Stimulated activated CD8-positive, alpha-beta memory T cell treated with anti-CD3 and anti-CD28 coated beads, Interleukin-15, amount 100 ng/mL, for 4 hours (primary cell): ENCODE data around the gene NOTCH4.
A peak's percentile ranks its signal among the peaks of the same experiment; 100 is the strongest.
"Not testable (repeated sequence)": the region's sequence is repeated elsewhere in the genome, so short reads cannot be mapped to it uniquely, and the experiment has no call there.

Source experiments
- DNase-seq, 2 donors: peaks; one replicate each; pipeline ENCODE4 v3.0.0-alpha.2; 2020; ENCODE audit warnings: low read depth in 2 of 2

Gene NOTCH4

DNA sequence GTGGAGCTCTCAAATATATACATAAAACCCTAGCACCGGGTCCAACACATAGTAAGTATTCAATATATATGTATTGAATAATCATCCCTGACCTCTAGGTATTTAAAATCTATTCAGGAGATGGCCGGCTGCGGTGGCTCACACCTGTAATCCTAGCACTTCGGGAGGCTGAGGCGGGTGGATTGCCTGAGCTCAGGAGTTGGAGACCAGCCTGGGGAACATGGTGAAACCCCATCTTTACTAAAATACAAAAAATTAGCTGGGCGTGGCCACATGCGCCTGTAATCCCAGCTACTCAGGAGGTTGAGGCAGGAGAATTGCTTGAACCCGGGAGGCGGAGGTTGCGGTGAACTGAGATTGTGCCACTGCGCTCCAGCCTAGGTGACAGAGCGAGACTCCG lies 30.8 kb downstream of the NOTCH4 start:
- DNase-seq = not testable (repeated sequence)

DNA sequence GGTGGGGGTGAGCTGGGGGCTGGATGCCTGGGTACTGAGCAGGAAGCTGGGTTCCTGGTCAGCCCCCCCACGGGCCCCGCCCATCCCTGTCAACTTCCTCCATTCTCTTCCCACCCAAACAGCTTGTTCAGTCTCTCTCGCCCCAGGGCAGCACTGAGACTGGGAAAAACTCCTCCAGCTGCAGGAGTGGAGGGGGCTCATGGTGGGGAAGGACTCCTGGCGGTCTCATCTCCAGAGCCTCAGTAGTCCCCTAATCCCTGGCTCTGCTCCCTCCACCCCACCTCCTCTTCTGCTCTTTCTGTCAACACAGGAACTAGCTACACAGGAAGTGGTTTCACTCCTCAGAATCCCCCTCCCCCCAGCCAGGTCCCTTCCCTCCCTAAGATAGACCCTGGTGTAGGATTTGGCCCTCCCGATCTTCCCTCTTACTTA lies 31.2 kb downstream of the NOTCH4 start, which contains the start of gene GPSM3:
GPSM3 (minus strand) TSS at position 36 of the 432 bp plus-strand sequence. CDS start 130 bp downstream, outside the sequence.
- DNase-seq = no peak

DNA sequence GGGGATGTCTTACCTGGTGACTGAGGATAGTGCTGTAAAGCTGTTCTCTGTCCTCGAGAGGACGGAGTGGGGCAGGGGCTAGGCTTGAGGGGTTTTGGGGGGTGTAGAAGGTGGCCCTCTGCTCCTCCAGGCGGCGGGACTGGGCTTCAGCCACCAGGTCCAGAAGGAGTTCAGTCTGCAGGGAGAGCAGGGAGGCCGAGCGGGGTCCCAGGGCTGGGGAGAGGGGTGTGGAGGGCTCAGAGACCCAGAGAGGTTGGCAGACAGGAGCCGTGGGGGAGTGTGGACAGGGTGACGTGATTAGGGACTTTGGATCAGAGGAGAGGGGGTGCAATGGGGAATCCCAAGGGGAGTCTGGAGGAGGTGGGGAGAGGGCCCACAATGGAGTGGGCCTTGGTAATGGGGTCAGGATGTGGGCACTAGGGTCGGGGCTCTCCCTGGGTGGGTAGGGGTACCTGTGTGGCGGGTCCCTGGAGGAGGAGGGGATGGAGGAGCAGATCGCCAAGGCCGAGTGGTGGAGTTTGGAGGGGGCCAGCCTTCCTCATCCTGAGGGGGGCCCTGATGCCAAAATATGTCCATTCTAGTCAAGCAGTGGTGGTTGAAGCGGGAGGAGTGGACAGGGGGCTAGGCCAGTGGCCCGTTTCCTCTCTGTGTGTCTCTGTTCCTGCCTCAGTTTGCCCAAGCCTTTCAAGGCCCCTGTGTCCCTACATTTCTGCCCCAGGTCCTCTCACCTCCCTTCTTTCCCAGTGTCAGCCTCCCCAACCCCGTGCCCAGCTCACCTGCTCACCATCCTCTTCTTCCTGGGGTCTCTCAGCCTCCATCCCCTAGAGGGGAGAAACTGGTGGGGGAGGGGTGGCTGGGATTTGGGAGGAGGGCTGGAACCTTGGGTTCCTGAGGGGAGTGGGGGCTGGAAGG lies 31.9 kb downstream of the NOTCH4 start:
- no peak for DNase-seq

DNA sequence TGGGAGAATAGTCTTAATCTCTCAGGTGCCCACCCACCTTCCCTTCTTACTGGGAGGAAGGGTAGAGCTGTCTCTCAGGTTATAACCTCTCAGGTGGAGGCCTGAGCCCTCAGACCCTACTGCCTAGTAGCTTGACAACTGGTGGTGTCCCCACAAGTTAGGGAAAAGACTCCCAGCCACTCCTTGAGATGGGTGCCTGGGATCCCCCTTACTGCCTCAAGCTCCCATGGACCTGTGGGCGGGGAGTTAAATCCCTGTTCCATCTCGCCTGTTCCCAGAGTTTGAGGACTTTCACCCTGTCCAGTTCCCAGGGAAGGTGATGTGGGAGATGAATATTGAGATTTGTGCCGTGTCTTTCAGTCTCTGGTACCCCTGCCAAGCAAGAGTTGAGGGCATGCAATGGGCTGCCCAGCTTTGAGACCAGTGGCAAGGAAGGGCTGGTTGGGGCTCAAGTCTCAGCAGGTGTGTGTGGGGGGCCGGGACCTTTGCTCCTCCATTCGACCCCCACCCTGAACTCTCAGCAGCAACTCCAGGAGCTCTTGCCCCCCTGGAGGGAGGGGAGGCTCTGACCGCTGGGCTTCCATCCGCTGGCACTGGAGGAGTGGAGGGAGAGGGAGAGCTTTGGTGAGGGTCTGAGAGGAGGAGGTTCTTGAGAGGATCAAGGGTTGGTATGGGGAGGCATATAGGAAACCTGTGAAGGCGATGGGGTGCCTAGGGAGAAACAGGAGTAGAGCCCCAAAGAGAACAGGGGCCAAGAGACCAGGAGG lies 32.8 kb downstream of the NOTCH4 start:
- no peak for DNase-seq

DNA sequence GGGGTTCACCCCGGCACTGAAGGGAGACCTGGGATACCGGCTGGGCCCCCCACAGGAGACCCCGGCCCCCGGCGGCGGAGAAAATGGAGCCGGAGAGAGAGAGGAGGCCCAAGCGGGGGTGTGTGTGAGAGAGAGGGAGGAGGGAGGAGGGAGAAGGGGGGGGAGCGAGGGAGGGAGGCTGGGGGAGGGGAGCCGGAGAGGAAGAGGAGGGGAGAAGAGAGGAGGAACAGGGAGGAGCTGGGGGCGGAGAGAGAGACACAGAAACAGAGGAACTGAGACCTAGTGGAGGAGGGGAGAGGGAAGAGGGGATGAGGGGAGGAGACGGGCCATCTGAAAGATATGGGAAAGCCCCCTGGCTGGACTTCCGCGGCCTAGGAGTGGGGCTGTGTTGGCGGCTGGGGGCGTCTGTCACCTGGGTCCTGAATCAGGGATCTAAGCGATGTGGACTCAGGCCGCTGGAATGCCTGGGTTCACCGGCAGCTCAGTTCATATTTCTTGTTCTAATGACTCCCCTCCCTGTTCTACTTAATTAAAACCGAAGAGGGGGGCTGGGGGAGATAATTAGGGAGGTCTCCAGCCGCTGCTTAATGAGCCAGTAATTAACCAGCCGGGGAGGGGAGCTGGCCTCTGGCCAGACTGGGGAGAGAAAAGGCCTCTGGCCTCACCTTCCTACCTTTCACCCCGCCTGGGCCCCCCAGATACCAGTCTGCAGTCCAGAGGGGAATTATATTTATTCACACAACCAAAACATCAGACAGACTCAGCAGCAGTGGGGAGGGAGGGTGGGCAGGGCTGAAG lies 33.6 kb downstream of the NOTCH4 start, which contains the start of gene PBX2:
PBX2 (minus strand) TSS at position 149 of the 798 bp plus-strand sequence. CDS start 287 bp downstream, outside the sequence.
- peak; percentile 64 to 75 for DNase-seq

DNA sequence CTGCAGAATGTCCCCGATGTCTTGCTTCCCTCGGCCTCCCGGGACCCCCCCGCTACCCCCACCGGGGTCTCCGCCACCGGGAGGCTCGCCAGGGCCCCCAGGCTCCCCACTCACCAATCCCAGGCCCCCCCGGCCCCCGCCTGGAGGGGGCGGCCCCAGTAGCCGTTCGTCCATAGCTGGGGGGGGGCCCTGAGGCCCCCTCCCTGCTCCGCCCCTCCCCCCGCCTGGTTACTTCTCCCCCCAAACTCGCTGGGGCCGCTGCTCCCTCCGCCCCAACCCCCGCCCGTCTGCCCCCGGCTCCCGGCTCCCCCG lies 34.2 kb downstream of the NOTCH4 start:
- DNase-seq = no peak

DNA sequence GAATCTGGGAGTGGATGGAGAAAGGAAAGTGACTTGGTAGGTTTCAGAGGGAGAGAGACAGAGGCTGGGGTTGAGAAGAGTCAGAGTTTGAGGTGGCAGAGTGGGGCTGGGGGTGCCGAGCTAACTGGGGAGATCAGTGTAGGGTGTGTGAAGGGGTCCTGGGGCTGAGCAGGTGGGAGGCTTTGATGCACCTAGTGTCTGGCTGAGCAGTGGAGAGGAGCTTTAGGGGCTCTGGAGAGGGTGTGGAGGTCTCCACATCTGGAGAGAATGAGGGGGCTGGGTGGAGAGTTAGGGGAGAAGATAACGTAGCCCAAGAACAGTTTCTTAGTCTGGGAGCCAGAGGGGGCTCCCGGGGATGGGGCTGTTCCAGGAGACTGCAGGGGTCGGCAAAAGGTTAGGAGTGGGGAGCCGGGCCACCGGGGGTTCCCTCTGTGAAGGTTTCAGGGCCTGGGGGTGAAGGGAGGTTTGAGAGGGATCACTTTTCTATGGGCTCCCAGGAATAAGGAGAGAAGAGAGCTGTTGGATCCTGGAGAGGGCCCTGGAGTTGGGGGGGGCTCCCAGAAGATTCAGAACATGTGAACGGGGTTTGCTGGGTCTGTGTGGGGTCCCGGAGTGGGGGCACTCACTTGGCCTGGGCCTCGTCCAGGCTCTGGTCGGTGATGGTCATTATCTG lies 34.7 kb downstream of the NOTCH4 start:
- DNase-seq = no peak

DNA sequence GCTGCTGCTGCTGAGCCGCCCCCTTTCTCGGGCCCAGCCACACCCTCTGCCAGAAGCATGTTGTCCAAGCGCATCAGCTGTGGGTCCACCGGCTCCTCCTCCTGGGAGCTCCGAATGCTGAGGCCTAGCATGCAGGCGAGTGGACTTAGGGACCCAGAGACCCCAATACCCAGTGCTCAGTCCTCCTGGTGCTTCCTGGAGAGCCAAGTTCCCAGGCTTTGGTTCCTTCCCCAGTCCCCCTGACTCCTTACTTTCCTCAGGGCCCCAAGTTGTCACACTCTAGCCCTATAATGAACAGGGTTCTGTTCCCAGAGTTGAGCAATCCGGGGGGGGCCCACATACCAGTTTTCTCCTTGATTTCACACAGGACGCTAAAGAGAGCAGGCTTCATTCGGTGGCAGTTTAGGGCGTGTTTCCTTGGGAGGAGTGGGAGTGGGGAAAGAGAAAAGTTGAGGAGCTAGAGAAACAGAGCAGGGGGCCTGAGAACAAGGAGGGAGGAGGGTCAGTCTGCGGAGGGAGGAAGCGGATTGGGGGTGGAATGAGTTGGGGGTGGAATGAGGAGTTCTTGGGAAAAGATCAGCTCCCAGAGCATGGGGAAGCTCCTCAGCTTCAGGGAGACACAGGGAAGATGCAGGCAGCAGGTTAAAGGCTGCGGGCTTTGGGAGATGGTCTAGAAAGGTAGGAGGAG lies 35.3 kb downstream of the NOTCH4 start:
- DNase-seq = no peak

DNA sequence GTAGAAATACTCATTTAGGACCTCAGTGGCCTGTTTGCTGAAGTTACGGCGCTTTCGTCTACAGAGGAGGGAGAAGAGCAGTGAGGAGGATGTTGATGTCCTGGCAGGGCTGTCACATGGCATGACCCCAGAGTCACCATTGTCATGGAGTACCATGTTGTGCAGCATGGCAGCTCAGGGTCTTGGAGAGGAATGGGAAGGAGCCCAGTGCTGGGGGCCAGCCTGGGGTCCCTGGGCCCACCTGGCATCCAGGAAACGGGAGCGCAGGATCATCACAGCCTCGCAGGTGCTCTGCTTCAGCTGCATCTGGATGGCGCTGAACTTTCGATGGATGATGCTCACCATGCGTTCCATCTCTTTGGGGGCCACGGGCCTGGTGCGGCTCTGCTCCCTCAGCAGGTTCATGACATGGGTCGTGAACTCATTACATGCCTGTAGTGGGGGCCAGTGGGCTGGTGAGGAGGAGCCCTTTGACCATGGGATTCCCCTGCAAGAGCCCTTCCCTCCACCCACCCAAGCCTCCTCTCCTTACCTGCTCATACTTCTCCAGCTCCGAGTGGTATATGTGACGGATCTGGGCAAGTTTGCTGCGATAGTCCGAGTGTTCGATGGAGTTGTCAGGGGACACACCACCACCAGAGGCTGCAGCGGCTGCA lies 36.0 kb downstream of the NOTCH4 start:
- DNase-seq = not testable (repeated sequence)

DNA sequence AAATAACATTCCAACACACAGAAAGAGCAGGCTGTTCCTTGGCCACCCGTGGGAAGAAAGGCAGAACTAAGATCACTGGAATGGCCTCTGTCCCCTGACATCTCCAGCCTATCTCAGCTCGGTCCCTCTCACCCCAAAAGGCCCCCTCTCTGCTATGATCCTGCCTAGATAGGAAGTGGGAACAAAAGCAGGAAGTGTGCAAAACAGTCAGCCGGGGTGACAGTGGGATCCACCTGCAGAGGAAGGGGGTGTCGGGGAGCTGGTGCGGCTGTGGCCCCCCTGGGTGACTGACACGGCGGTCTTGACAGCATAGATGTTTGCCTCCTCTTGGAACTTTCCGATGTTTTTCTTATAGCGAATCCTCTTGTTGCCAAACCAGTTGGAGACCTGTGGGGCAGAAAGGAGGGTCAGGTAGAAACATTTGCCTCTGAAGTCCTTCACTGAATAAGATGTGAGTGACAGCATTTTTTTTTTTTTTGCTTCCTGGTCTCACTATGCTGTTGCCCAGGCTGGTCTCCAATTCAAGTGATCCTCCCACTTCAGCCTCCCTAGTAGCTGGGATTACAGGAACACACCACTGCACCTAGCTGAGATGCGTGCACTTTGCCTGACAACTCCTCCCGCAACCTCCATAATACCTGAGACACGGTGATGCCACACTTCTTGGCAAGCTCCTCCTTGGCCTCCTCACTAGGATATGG lies 36.7 kb downstream of the NOTCH4 start:
- no peak for DNase-seq

DNA sequence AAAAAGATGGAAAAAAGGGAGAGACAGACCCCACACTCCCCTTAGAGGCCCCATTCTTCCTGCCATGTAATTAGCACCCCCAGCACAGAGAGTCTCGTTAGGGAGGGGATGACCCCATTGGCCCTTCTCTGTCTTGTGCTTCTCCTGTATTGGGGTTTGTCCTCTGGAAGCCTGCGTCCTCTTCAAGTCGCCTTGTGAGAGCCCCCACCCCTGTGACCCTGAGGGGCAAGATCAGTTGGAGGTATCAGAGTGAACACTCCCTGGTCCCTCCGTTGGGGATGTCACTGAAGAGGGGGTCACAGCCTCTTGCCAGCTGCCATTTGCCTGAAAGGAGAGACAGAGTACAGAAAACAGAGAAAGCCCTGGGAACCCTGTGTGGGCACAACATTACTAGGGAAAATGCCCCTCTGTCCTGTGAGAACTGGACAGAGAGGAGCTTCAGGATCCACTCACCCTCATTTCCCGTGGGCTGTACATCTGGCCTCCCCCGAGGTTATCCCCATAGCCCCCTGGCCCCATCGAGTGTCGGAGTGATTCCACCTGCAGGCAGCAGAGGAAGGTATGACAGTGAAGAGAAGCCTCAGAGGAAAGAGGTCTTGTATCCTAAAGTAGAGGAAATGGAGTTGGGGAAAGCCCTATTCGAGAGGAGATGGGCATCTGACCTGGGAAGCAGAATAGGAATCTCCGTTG lies 37.6 kb downstream of the NOTCH4 start:
- not testable (repeated sequence) for DNase-seq

DNA sequence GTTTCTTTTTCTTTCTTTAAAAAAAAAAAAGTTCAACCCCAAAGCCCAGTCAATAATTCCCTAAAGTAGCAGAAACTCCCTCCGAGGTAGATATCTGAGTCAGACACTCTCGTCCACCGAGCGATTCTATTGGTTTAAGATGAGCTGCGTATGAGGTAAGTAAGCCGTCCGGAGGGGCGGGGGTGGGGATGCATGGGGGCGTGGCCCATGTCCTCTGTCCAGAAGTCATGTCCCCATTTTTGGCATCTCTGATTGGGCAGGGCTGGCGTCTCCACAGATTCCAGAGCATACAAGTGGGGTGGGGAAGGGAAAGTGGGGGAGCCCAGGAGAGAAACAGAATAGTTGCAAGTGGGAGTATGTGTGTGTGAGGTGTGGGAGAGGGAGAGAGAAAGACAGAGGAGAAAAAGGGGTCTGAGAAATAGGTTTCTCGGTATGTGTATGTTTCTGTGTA lies 38.2 kb downstream of the NOTCH4 start:
- DNase-seq = not testable (repeated sequence)

DNA sequence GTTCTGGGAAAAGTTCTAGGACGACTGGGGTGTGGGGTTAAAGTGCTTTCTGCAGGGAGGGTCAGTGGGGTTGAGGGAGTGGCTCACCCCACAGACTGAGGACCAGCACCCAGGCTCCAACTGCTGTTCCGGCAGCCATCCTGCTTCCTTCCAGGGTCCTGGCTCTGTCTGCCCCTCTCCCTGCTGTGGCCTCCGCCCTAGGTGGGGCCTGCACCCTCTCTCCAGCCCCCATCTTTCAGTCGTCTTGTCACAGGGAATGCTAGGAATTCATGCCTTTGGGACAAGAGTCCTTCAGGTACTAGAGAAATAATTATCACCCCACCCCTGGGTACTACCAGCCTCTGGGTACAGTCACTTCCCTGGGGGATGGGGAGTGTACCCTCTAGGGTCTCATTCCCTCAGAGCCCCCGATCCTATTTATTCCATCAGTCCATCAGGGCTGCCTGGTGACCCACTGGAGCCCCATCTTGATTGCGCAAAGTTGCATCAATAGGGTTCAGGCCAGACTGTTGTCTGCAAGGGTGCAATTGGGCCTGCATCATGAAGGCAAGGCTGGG lies 39.7 kb downstream of the NOTCH4 start, which contains the start of gene AGER:
AGER (minus strand) TSS at position 170 of the 557 bp plus-strand sequence; CDS start at position 139, 31 bp downstream.
- no peak for DNase-seq

DNA sequence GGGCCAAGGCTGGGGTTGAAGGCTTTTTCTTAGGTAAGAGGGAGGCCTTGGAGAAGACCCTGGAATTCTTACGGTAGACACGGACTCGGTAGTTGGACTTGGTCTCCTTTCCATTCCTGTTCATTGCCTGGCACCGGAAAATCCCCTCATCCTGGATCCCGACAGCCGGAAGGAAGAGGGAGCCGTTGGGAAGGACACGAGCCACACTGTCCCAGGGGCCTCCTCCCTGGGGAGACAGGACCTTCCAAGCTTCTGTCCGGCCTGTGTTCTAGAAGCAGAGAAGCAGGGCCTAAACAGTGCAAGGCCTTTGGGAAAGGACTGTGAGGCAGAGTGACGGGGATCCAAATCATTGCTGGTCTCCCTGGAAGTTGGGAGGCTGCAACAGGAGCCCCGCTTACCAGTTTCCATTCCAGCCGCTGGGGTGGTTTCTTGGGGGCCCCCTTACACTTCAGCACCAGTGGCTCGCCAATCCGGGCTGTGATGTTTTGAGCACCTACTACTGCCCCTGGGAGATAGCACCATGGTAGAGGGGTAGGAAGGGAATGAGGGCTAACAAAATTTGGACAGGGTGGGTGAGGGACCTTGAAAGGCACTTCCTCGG lies 40.3 kb downstream of the NOTCH4 start:
- DNase-seq = no peak

DNA sequence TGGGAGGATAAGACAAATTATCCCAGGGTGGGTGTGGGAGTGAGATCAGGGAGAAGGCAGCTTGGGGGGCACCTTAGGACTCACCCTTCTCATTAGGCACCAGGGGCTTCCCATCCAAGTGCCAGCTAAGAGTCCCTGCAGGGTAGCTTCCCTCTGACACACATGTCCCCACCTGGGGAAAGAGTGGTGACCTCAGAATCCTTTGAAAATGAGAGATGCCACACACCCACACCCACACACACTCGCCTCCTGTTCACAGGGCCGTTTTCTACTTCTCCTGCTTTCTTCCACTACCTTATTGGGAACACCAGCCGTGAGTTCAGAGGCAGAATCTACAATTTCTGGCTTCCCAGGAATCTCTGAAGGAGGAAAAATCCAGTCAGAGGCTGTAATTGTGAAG lies 40.8 kb downstream of the NOTCH4 start:
- no peak for DNase-seq

DNA sequence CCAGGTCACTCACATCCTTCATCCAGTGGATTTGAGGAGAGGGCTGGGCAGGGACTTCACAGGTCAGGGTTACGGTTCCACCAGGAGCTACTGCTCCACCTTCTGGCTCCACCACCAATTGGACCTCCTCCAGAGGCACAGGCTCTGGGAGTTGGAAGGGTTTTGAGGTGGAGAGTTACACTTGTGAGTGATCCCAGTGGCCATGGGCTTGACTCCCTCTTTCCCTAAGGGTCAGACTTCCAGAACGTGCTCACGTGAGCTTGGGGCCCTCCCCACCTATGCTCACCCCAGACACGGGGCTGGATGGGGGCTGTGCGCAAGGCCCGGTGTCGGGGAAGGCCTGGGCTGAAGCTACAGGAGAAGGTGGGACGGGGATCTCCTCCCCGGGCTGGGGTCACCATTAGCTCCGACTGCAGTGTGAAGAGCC lies 41.3 kb downstream of the NOTCH4 start:
- DNase-seq = no peak

DNA sequence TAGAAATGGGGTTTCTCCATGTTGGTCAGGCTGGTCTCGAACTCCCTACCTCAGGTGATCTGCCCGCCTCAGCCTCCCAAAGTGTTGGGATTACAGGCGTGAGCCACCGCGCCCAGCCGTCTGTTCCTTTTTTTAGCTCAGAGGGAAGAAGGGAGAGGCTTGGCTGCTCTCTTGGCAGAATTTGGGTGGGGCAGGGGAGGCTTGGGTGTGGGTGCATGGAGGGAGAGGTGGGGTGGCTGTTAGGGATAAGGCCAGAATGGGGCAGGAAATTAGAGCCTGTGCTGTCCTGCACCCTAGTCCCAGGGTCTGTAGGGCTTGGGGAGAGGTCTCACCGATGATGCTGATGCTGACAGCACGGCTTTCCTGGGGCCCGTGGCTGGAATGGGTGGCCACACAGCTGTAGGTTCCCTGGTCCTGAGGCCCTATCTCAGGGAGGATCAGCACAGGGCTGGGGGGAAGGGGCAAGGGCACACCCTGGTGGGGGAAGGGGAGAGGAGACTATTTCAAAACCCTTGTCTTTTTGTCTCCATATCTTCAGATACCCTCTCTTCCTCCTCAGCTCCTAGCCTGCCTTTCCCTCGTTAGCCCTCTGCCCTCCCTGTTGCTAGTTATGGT lies 41.8 kb downstream of the NOTCH4 start:
- DNase-seq = no peak
